PC-9 (cell line): ENCODE data around the gene STPG1.

Experiments used
- EZH2 ChIP-seq: fragments of 200-600 bp; sonication (generic); IDR thresholded peaks from 2 replicates; pipeline ENCODE4 v1.8.0; 2017; ENCODE audit warnings: antibody characterized with exemption, low read depth
- TF ChIP-seq, protein P1 (sequence below): fragments of 200-600 bp; sonication (generic); conservative IDR thresholded peaks from 2 replicates; pipeline ENCODE4 v1.6.1; 2017; ENCODE audit warnings: mixed run types, antibody characterized with exemption, mild to moderate bottlenecking, moderate library complexity

- TF ChIP-seq, protein P1, sequence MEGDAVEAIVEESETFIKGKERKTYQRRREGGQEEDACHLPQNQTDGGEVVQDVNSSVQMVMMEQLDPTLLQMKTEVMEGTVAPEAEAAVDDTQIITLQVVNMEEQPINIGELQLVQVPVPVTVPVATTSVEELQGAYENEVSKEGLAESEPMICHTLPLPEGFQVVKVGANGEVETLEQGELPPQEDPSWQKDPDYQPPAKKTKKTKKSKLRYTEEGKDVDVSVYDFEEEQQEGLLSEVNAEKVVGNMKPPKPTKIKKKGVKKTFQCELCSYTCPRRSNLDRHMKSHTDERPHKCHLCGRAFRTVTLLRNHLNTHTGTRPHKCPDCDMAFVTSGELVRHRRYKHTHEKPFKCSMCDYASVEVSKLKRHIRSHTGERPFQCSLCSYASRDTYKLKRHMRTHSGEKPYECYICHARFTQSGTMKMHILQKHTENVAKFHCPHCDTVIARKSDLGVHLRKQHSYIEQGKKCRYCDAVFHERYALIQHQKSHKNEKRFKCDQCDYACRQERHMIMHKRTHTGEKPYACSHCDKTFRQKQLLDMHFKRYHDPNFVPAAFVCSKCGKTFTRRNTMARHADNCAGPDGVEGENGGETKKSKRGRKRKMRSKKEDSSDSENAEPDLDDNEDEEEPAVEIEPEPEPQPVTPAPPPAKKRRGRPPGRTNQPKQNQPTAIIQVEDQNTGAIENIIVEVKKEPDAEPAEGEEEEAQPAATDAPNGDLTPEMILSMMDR: no peak
- no peak for TF ChIP-seq EZH2
Observed at GRCh38 chr1:24369199-24369598, 44.4 kb downstream of the STPG1 start.
